Testis (tissue), 2 donors: Measurements from ENCODE around the gene FBLN2.

ENCODE experiments used
- CTCF ChIP-seq, 3 experiments: fragments of 450-650 bp in 2 of 3; fragments of 200-600 bp in 1 of 3; sonication (generic) in 1 of 3; IDR thresholded peaks; one replicate each; pipeline ENCODE4 v1.5.1; 2016 to 2019; ENCODE audit warnings: antibody characterized with exemption in 3 of 3, mild to moderate bottlenecking in 2 of 3, moderate library complexity in 1 of 3
- POLR2A ChIP-seq: fragments of 450-650 bp; IDR thresholded peaks from one replicate; pipeline ENCODE4 v1.6.1; 2017; ENCODE audit warnings: antibody characterized with exemption, mild to moderate bottlenecking, moderate library complexity

DNA sequence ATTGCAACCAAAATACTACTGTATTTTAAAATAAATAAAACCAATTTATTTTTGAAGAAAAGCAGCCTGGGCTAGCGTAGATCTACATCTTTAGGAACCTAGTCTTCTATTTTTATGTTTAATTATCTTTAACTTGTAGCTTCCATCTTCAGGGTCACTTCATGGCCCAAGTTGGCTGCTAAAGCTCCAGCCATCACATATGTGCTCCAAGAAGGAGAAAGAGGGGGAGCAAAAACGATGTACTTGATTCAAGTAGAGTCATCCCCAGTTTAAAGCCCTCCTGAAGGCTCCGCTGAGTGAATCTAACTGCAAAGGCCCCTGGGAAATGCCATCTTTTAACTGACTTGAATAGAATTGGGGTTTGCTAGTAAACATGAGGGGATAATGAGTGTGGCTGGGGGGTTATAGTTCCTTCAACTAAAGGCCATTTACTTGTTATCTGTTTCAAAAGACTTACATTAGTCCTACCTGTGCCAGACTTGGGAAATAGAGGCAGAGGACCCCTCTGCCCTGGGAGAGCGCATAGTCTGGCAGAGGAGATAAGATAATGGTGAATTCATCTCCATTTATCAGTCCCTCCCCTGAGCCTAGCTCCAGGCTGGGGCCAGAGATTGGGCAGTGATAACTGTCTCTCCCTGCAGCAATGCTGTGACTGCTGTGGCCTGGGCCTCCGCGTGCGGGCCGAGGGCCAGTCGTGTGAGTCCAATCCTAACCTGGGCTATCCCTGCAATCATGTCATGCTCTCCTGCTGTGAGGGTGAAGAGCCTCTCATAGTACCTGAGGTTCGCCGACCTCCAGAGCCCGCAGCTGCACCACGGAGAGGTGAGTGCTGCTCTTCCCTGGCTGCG lies 64.6 kb downstream of the FBLN2 start:
- TF ChIP-seq POLR2A, result no peak
- no peak for TF ChIP-seq CTCF (IDR thresholded peaks at IDR 0.05)
